Left lobe of liver (tissue), 2 donors: ENCODE measurements around the gene TTC33. TPM values are rescaled to one million over a fixed set of nuclear protein-coding genes. Genes with fewer than 3 reads are reported as not detected.
"Not testable (repeated sequence)": the region's sequence is repeated elsewhere in the genome, so short reads cannot be mapped to it uniquely, and the experiment has no call there.

Experiments
- ATAC-seq: fragments of 200-7000 bp; cut with Tn5 transposase; one replicate; pipeline ENCODE4 v1.9.1; 2020; ENCODE audit warnings: mild to moderate bottlenecking, moderate library complexity
- DNase-seq: peaks from one replicate; pipeline ENCODE4 v3.0.0-alpha.2; 2020; ENCODE audit warnings: low spot score
- total RNA-seq: library from RNA; stranded (reverse); gene quantifications from one replicate; pipeline ENCODE4 v1.2.1, GENCODE V29; 2021
- donor health status: DM: no; HTN: no; CAD: no; lungs with moderate emphysema.
- donor health status: DM: no; HTN: yes; CAD: no.

The TTC33 gene
- total RNA-seq, 1 donor from 2014 or later = 7.0 TPM

DNA sequence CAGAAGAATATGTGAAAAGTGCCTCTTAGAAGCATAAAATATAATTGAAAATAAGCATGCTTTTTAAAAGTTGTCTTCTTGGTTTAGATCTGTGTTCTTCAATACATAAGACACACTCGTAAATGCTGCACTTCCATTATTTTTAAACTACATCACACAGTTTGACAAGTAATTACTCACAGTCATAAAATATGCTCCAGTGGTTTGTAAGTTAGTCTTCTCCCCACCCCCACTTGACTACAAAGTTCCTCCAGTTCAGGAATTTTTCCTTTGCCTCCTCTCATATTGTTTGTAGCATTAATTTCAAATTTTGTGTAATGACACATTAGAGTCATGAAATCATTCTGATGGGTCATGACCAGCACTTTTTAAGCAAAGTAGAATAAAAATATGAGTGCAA lies 136.3 kb downstream of the TTC33 start:
- no peak for ATAC-seq
- no peak for DNase-seq

DNA sequence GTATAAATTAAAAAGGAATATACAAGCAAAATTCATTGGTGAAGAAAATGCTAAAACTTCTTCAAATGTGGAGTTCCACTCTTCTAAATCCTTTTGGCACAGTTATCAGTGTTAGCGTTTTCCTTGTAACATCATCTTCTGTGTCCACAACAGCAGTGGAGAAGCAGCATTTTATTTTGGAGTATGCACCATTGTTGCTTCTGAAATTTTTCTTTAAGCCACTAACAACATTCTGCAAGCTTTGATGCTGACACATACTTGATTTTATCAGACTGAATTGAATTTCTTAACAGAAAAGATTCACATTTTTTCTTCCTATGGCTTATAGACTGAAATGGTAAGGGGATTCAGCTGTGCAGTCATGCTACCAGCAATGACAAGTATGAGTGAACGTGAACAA lies 136.8 kb downstream of the TTC33 start:
- DNase-seq (no peak), ATAC-seq (no peak)

DNA sequence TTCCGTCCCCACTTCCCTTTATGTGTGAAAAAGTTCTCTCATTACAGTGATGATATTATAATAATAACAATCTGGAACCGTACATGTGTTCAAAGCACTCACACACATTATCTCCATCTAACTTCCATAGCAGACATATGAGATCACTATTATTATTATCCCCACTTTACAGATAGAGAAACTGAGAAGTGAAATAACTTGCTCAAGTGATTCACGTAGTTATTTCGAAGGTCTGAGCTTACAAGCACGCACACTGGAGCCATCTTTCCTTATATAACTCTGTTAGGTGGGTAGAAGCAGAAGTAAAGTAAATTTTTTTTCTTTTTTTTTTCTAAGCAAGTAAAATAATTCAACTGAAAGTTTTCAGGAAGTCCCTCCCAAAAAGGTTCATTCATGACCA lies 139.0 kb downstream of the TTC33 start:
- no peak for ATAC-seq
- no peak for DNase-seq

DNA sequence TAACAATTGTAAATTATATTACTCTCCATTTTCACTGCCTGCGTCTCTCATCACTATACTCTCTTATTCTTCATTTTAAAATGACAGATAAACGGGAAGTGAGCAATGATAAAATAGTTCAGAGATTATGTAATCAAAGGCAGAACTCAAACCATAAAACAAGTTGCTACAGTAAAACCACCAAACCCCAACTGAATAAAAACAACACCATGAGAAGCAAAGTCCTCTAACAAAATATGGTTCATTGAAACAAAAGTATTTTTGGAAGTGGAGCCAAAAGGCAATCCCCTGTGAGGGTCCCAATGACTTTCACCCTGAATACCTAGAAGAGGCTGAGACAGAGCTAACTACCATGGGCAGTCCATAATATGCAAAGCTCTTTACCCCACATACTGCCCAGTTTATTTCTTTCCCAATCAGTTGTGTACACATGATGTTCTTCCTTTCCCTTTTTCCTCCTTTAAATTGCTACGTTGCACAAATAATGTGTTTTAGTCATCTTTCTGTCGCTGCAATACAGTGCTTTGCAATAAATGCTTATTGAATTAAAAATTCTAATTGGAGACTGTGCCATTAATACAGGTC lies 140.1 kb downstream of the TTC33 start:
- DNase-seq = no peak

DNA sequence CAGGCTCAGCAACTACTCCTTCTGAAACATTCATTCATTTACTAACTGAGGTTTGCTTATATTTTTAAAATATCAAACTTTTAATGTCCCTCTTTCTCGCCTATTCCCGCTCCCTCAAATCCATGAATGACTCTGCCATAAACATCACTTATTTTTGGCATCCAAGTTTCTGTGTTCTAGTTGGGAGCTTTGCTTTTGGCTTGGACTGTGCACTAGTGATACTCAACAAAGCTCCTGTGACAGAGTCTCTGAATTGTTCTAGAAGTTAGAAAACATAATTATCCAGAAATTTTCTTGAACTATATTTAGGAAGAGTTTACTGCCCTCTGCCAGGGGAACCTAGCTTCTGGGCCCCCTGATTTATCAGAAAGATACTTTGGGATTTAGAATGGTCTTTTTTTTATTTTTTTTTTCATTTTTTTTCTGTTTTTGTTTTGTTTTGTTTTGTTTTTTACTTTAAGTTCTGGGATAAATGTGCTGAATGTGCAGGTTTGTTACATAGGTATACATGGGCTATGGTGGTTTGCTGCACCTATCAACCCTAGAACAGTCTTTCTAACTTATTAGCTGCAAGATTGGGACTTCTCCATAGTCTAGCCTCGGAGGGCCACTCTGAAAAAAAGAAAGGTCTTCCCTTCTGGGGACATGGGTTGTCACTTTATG lies 140.7 kb downstream of the TTC33 start:
- ATAC-seq = no peak
- DNase-seq = no peak

More for the DNA sequence above, 140.1 kb downstream of the TTC33 start:
- peak; percentile 24 for ATAC-seq

DNA sequence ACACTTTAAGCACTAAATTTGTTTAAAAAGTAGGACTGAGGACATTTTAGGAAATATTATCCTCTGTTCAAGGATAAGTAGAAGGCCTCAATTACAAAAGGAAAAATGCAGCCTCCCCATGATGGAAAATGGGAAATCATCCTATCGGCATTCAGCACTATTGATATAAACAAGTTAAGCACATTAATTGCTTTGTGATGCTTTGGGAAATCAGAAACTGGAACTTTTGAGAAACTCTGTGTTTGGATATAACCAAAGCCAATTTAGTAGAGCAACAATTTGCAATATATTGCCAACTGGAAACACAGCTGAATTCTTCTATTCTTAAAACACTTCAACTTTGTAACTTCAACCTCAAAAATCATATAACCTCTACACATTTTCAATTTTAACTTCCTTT lies 141.3 kb downstream of the TTC33 start:
- no peak for DNase-seq
- no peak for ATAC-seq

DNA sequence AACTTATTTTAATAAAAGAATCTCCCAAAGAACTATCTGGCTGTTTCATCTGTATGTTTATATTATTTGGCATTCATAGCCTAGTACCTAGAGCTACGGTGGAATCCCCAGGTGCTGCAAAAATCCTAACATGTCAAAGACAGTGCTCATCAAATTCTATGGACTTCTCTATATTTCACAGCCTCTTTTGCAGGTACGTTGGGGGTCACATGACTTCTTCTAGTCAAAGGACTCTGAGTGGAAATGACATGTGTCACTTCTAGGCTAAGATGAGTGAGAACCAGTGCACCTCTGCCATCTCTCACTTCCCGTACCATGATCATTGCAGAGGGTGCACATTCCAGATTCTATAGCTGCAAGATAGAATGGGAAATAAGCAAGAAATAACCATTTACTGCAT lies 148.6 kb downstream of the TTC33 start:
- ATAC-seq (no peak), DNase-seq (no peak)

DNA sequence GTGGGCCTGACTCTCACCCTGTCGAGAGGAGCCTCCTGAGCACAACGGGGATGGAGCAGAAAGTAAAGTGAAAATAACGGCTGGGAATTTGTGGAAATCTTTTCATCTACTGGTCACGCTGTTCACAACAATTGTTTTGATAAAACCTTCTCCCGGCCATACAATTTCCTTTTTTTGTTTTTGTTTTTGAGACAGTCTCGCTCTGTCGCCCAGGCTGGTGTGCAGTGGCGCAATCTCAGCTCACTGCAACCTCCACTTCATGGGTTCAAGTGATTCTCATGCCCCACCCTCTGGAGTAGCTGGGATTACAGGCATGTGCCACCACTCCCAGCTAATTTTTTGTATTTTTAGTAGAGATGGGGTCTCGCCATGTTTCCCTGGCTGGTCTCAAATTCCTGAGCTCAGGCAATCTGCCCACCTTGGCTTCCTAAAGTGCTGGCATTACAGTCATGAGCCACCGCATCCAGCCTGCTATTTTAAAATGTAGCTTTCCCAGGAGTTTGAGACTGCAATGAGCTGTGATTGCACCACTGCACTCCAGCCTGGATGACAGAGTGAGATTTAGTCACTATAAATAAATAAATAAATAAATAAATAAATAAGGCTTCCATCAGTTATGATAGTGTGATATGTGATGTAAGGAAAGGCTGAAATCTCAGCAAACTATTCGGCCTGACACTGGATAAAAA lies 149.5 kb downstream of the TTC33 start:
- DNase-seq (no peak), ATAC-seq (no peak)

DNA sequence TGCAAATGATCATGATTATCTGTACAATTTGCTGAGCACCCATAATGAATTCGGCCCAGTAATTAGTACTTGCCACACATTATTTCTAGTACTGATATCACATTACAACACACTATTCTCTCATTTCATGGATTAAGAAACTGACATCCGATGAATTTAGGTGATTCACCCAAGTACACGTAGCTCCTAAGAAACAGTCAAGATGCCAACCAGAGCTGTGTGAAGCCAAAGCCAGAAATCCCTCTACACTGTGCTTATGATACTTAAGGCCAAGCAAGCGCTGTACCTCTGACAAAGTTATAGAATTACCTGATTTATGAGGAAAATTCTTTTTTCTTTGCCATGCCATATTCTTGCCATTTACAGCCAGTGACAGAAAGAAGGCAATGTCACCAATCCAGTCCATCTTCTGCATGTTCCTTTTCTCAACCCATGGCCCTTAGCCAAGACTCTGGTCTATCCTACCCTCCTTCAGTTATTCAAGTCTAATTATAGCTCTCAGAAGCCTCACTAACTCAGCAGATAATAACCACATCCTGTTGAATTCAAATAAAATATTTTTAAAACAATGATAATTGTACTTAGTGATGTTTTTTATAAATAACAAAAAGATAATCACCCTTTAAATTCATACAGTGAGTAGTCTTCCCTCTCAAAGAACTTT lies 150.3 kb downstream of the TTC33 start:
- ATAC-seq = no peak
- DNase-seq = no peak

DNA sequence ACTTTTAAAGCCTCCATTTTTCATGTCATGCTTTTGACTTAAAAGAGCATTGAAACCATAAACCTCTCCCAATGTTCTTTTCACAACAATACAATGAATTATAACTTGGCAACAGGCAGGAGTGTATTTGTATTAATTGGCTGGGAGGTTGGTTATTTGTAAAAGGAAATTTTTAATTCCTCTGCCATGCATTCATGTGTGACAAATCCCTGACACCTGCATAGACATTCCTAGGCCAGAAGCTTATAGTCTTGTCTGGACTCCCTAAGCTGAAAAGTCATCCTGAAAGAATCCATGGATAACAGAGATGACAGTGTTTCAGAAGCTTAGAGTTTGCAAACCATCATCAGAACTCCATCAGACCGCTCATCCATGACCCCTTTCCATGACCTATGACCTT lies 152.4 kb downstream of the TTC33 start:
- ATAC-seq (no peak), DNase-seq (no peak)

DNA sequence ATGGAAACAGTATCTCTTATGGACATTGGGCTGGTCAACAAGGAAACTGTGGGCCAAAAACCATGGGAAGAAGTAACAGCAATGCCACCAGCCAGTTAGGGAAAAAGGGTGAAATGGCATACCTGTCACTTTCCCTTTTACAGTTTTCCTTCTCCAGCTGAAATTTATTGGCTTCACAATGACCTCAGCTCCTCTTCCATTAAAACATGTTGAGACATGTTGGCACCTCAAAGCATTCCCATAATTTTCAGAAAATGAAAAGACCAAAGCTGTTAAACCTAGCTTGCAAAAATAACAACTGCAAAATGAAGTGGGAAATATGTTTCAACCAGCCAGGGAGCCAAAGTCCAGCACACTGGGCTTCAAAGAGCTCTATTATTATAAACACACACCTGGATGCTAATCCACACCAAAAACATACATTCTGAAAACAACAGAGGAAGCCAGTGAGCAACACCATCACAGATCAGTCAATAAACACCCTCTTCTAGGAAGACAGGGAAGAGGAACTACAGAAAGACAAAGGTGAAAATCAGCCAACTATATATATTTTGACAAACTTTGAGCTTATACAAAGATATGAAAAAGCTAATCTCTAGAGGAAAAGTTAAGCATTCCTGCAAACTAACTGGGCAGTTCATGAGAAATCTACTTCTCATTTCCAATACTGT lies 154.4 kb downstream of the TTC33 start:
- DNase-seq (no peak), ATAC-seq (no peak)

DNA sequence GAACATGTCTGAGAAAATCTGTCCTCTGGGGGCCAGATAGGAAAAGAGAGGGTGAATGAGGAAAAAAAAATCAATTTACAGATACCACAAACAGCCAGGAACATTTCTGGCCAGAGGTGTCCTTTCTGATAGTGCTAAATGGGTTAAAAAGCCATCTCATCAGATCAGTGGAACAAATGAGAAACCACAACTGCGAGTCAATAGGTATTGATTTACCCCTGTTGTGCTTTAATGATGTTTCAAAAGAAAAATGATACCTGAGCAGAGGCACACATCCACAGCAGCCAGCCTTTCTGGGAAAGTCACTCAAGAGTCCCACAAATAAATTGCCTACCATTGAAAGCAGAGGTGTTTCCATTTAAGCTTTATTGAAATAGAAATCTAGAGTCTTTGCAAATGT lies 155.4 kb downstream of the TTC33 start:
- ATAC-seq (no peak), DNase-seq (no peak)

DNA sequence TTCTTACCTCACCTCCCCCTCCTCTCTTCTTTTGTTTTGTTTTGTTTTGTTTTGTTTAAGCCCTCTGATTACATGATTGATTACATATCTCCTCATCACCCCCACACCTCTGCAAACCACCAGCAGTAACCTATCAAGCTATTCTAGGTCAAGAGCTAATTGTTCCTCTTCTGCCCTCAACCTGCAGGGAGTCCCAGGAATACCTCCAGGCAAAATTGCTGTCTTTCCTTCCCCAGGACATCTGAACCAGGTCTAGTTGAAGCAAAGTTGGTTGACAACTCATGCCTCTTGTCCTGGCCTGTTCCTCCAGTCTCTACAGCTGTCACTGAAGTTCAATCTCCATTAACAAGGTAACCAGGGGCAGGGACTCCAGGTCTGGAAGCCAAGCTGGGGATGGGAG lies 156.1 kb downstream of the TTC33 start:
- ATAC-seq = no peak
- DNase-seq = no peak

DNA sequence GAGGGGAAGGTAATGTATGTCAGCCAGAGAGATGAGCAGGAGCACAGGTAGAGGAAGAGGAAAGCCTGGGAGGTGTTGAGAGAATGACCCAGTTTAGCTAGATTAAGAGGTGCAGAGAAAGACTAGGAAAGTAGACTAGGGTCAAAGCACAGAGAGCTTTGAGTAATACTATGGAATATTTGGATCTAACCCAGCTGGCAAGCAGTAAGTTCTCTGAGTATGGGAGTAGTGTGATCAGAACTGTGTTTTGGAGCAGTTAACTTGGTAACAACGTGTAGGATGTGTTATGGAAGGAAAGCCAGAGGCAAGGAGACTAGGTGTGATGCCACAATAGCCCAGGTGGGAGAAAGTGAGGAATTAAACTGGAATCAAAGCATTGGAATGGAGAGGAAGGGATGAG lies 160.9 kb downstream of the TTC33 start:
- ATAC-seq = peak; percentile 46
- no peak for DNase-seq

DNA sequence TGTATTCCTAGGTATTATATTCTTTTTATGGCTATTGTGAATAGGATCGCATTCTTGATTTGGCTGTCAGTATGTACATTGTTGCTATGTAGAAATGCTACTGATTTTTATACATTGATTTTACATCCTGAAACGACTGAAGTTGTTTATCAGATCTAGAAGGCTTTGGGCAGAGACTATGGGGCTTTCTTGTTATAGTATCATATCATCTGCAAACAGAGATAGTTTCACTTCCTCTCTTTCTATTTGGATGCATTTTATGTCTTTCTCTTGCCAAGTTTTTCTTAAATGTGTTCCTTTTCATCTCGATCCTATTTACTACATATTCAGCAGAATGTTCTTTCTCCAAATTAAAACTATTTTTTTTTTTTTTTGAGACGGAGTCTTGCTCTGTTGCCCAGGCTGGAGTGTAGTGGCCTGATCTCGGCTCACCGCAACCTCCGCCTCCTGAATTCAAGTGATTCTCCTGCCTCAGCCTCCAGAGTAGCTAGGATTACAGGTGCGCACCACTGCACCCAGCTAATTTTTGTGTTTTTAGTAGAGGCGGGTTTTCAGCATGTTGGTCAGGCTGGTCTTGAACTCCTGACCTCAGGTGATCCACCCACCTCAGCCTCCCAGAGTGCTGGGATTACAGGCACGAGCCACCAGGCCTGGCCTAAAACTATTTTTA lies 163.9 kb downstream of the TTC33 start:
- ATAC-seq, DNase-seq: not testable (repeated sequence)

DNA sequence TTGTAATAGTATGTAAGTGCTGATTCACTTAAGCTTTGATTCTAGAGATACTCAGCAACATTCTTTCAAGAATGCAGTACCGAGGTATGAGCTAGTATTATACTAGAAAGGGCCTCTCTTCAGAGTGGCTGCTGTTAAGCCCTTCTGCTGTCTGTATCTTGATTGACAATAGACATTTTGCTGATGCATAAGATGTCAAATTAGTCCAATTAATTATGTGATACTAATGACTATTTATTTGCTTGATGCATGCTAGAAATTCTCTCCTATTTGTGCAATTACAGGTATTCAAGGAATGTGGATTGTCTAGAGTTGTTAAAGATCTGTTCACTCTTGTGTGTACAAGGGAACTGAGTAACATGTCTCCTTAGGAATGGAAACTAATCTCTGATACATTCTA lies 168.4 kb downstream of the TTC33 start:
- DNase-seq (no peak), ATAC-seq (no peak)

DNA sequence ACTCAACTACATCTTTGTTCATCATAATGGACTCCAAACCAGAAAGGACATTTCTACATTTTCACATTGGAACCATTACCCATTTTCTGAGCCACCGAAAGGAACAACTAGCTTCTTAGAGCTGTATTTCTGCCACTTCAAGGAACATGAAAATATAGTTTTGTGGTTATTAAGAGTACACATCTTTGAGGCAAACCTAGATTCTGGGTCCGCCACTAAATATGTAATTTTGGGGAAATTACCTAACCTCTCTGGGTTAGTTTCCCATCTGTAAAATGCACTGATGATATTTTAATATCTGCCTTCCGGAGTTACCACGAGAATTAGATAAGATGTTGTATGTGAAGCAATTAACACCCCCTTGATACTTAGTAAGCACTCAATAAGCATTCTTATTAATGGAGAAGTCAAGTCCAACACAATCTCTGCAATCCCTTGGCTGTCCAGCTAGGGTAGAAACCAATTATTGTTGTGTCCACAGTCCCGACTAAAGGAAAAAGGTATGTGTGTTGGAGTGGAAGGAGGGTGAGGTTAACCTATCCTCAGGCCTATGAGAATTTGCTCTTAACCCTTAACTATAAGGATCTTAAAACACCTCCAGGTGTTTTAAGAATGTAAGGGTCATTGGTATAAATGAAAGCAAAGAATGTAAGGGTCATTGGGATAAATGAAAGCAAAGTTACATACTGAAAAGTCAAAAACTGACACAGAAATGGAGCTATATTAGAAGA lies 170.1 kb downstream of the TTC33 start:
- ATAC-seq = no peak

DNA sequence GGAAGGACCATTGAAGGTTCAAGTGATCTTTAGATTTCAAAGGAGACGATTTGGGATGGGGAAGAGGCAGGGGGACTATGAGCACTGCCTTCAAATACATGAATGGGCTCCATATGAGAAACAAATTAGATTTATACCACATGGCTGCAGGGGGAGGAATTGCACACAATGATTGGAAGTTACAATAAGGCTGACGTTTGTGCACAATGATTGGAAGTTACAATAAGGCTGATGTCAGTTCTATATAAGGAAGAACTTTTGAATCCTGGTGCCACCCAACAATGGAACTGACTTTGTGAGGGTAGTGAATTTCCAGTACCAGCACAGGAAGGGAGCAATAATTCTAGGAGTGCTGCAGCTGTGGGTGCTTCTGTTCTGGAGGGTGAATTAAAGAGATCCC lies 171.7 kb downstream of the TTC33 start:
- ATAC-seq = no peak

More for the DNA sequence above, 170.1 kb downstream of the TTC33 start:
- no peak for DNase-seq

DNA sequence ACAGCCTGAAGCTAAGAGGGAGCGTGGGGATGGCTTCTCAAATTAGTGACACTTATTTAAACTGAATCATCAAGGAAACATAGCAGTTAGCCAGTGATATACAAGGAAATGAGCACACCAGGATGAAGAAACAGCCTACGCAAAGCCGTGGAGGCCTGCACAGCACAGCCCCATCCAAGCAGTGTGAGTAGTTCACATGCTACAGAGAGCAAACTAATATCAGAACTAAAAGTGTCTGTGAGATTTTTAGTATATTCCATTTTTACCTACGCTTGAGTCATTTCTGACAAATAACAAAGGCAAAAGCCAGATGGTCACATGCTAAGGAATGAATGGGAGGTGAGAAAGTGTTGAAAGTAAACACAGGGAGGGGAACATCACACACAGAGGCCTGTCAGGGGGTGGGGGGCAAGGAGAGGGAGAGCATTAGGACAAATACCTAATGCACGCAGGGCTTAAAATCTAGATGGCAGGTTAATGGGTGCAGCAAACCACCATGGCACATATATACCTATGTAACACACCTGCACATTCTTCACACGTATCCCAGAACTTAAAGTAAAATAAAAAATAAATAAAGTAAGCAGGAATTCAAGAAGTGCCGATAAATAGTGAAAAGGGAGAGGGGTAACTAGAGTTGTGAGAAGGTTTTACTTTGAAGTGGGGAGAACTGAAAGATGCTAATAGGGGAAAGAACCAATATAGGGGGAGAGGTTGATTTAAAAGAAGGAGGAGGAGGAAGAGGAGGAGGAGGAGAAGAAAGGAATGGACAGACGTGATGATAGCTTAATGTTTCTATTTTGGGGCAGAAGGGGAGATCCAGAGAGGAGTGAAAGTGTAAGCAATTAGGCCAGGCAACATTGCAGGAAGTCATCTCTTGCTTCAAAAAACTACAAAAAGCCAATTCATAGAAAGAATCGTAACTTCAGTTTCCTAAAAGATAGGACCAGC lies 177.0 kb downstream of the TTC33 start:
- DNase-seq (no peak), ATAC-seq (no peak)

More for the DNA sequence above, 171.7 kb downstream of the TTC33 start:
- DNase-seq = no peak
